Stimulated activated naive CD8-positive, alpha-beta T cell treated with anti-CD3 and anti-CD28 coated beads, Interleukin-15, amount 100 ng/mL, for 72 hours (primary cell): Measurements from ENCODE around the gene MAB21L2.
"Not testable (repeated sequence)": the region's sequence is repeated elsewhere in the genome, so short reads cannot be mapped to it uniquely, and the experiment has no call there.

ENCODE experiments used
- ATAC-seq: fragments of 150-1000 bp; cut with Tn5 transposase; 2 replicates; pipeline ENCODE4 v1.10.0; 2021; ENCODE audit warnings: mild to moderate bottlenecking, moderate library complexity
- DNase-seq, 2 donors: peaks; one replicate each; pipeline ENCODE4 v3.0.0; 2021 to 2022
- H3K27ac Mint-ChIP-seq, 2 donors: one replicate each; pipeline ENCODE4 v1.8.0; 2022; ENCODE audit warnings: mild to moderate bottlenecking in 2 of 2, mixed read lengths in 2 of 2, moderate library complexity in 2 of 2
- H3K27me3 Mint-ChIP-seq: one replicate; pipeline ENCODE4 v1.8.0; 2022; ENCODE audit warnings: mixed read lengths
- H3K4me1 Mint-ChIP-seq: one replicate; pipeline ENCODE4 v1.8.0; 2022; ENCODE audit warnings: mild to moderate bottlenecking, mixed read lengths
- H3K4me3 Mint-ChIP-seq, 2 donors: one replicate each; pipeline ENCODE4 v1.8.0; 2022; ENCODE audit warnings: mild to moderate bottlenecking in 2 of 2, mixed read lengths in 2 of 2, moderate library complexity in 1 of 2
- H3K9me3 Mint-ChIP-seq, 2 donors: one replicate each; pipeline ENCODE4 v1.8.0; 2022; ENCODE audit warnings: mixed read lengths in 2 of 2

MAB21L2 gene

DNA sequence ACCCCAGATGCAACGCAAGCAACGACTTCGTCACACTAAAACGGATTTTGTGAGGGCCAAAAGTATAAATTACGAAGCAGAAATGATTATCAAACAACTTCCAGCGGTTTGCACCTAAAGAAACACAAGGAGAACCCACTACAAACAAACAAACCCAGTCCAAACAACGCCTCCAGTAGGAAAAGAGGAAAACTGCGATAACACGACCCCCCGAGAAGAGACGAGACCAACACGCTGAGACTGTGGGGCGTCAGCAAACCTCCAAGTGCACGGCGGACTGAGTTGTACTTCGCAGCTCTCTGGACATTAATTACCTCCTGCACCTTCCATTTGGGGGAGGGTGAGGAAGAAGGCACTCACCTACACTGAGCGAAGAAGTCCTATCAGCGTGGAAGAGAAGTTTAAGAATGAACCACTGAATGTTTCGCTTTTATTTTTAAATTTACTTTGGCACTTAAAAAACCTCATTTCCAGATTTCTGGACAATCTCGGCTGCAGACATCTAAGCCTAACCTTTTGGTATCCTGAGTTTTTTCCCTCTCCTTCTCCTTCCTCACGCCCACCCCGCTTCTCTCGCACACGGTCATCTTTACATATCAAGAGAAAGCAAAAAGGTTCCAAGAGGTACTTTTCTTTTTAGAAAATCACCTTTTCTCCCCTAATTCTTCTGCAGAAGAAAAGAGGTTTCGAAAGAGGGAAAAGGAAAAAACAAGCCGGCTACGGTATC, at the start of gene MAB21L2:
Gene MAB21L2, plus strand, starts transcription at position 6 of the 727 bp plus-strand sequence. CDS start 879 bp downstream, outside the sequence.
- H3K4me1 Mint-ChIP-seq = no peaks in the 10 kb centered on the region
- H3K9me3 Mint-ChIP-seq = no peaks in the 10 kb centered on the region
- no peak for ATAC-seq
- H3K4me3 Mint-ChIP-seq = no peak within 1 kb of the TSS
- no peak for DNase-seq
- no peaks in the 10 kb centered on the region for H3K27me3 Mint-ChIP-seq
- no peak within 1 kb of the TSS for H3K27ac Mint-ChIP-seq

DNA sequence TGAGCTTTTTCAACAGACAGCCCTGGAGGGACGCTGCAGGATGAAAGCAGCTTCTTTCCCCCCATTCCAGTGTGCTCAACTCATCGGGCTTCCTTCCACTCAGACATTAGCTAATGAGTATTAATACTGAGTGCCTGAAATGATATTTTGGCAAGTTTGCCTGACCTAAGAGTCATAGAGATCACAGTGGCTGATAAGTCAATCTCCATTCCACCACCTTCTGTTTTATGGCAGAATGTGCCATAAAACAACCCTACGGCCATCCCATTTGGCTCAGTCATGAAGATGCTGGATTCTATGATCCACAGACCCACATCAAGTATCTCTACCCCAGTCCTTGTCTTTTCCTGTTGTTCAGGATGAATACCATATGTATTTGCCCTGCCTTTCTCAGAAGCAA, 48.3 kb upstream of the MAB21L2 start:
- DNase-seq (no peak), ATAC-seq (no peak)
- Mint-ChIP-seq H3K27ac (no peak overlapping the region), H3K4me1 (no peaks in the 10 kb centered on the region), H3K4me3 (no peak overlapping the region), H3K27me3 (no peaks in the 10 kb centered on the region), H3K9me3 (no peaks in the 10 kb centered on the region)

DNA sequence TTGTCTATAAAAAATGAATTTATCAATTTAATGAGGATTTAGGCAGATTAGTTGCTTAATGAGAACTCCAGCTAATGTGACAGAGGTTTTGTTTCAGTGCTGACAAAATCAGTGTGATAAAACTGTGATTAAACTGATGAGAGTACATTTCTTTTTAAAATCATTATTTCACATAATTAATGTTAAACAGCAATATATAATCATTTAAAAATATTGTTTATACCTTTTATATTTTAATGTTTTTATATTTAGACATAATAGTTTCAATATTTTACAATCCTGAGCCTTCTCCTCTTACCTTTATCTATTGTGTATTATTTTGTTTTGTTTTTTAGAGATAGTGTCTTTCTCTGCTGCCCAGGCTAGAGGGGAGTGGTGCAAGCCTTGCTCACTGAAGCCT, 47.1 kb upstream of the MAB21L2 start:
- Mint-ChIP-seq H3K4me1 (no peaks in the 10 kb centered on the region), H3K9me3 (no peaks in the 10 kb centered on the region)

DNA sequence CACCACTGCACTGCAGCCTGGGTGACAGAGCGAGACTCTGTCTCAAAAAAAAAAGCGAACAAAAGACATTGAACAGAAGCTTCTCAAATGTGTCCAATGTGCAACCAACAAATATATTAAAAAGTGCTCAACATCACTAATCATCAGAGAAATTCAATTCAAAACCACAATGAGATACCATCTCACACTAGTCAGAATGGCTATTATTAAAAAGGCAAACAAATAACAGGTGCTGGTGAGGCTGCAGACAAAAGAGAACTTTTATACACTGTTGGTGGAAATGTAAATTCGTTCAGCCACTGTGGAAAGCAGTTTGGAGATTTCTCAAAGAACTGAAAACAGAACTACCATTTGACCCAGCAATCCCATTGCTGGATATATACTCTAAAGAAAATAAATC, 44.0 kb upstream of the MAB21L2 start:
- not testable (repeated sequence) for H3K27ac Mint-ChIP-seq, H3K4me1 Mint-ChIP-seq, H3K4me3 Mint-ChIP-seq, H3K27me3 Mint-ChIP-seq, H3K9me3 Mint-ChIP-seq, ATAC-seq, DNase-seq

More for the DNA sequence above, 47.1 kb upstream of the MAB21L2 start:
- DNase-seq = no peak
- Mint-ChIP-seq H3K27ac (no peak overlapping the region), H3K4me3 (no peak overlapping the region), H3K27me3 (no peaks in the 10 kb centered on the region)
- ATAC-seq = no peak

DNA sequence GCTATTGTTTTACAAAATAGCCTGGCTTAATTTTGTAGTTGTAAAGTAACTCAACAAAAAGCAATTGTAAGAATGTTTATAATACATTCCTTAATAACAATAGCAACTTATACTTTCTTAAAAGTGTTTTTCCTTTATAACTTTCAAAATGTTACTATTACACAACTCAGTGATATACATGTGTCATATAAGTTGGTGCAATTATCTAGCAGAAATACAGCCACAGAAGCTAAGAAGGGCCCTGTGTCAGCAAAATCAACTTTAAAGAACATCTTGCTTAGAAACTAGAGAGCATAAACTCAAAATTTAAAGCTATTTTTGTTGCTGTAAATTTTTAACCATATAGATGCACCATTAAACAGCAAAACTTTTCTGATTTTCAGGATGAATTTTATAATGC, 41.4 kb upstream of the MAB21L2 start:
- H3K9me3 Mint-ChIP-seq = no peaks in the 10 kb centered on the region
- H3K27me3 Mint-ChIP-seq = no peaks in the 10 kb centered on the region
- ATAC-seq (no peak), DNase-seq (no peak)
- H3K27ac Mint-ChIP-seq = no peak overlapping the region
- H3K4me1 Mint-ChIP-seq = no peaks in the 10 kb centered on the region
- no peak overlapping the region for H3K4me3 Mint-ChIP-seq

DNA sequence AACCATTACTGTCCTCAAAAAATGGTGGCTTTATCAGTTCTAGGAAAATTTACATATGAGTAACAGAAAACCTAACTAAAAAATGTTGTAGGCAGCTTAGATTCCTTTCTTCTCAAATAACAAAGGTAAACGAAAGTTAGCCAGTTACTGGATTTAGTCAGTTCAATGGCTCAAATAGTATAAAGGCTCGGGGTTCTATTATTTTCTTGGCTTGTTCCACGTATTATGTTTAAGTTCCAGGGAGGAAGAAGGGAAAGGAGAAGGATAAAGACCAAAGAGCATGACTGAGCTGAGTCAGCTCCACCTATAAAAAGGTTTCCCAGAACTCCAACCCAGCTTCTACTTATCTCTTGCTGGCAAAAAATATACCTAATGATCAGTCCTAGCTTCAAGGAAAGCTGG, 41.0 kb upstream of the MAB21L2 start:
- Mint-ChIP-seq H3K9me3 (no peaks in the 10 kb centered on the region), H3K4me1 (no peaks in the 10 kb centered on the region), H3K4me3 (no peak overlapping the region), H3K27ac (no peak overlapping the region), H3K27me3 (no peaks in the 10 kb centered on the region)
- no peak for DNase-seq
- ATAC-seq = no peak

DNA sequence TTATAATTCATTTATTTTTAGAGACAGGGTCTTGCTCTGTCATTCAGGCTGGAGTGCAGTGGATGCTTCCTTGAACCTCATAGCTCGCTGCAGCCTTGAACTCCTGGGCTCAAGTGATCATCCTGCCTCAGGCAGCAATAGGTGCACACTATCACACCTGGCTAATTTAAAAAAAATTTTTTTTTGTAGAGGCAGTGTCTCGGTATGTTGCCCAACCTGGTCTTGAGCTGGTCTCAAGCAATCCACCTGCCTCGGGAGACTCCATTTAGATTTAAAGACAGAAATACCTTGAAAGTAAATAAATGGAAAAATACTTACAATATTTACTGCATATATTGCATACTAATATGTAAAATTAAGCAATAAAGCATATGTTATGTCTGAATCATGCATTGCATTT, 40.3 kb upstream of the MAB21L2 start:
- Mint-ChIP-seq H3K4me1 (no peaks in the 10 kb centered on the region), H3K27me3 (no peaks in the 10 kb centered on the region), H3K9me3 (no peaks in the 10 kb centered on the region), H3K27ac (no peak overlapping the region), H3K4me3 (no peak overlapping the region)
- no peak for DNase-seq
- ATAC-seq = no peak

DNA sequence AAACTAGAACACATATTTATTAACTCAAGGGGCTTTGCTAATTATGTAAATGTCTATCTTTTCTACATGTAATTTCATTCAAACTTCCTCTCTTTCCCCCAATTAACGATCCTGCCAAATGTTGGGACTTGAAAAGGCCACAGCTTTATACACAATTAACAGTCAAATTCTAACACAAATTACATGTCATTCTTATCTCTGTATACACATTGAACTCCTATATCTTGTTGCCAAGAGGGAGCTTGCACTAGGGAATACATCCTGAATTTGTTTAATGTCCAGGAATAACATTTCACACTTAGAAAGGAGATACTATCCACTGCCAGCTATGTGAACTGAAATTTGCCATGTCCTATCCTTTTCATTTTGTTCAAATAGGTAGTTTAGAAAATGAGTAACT, 38.9 kb upstream of the MAB21L2 start:
- H3K27ac Mint-ChIP-seq = no peak overlapping the region
- no peaks in the 10 kb centered on the region for H3K4me1 Mint-ChIP-seq
- H3K9me3 Mint-ChIP-seq = no peaks in the 10 kb centered on the region
- no peaks in the 10 kb centered on the region for H3K27me3 Mint-ChIP-seq
- no peak for ATAC-seq
- H3K4me3 Mint-ChIP-seq = no peak overlapping the region
- no peak for DNase-seq

DNA sequence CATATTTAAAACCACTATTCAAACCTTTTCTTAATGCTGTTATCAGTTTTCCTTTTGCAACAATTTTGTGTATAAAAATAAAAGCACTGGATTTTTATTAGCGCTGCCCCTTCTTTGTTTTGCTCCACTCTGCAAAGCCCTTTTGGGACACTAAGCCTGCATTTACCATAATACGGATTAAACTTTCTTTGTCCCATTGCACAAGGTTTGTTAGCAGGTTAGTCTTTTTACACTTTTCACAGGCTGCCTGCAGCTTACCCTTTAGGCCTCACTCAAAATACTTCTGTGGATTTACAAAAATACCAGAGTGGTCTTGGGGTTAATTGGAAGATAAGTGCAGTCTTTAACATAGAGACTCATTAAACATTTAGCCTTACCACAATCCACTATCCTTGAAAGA, 35.7 kb upstream of the MAB21L2 start:
- Mint-ChIP-seq H3K27me3 (no peaks in the 10 kb centered on the region), H3K4me1 (no peaks in the 10 kb centered on the region), H3K27ac (no peak overlapping the region), H3K9me3 (no peaks in the 10 kb centered on the region), H3K4me3 (no peak overlapping the region)
- DNase-seq = no peak
- no peak for ATAC-seq

DNA sequence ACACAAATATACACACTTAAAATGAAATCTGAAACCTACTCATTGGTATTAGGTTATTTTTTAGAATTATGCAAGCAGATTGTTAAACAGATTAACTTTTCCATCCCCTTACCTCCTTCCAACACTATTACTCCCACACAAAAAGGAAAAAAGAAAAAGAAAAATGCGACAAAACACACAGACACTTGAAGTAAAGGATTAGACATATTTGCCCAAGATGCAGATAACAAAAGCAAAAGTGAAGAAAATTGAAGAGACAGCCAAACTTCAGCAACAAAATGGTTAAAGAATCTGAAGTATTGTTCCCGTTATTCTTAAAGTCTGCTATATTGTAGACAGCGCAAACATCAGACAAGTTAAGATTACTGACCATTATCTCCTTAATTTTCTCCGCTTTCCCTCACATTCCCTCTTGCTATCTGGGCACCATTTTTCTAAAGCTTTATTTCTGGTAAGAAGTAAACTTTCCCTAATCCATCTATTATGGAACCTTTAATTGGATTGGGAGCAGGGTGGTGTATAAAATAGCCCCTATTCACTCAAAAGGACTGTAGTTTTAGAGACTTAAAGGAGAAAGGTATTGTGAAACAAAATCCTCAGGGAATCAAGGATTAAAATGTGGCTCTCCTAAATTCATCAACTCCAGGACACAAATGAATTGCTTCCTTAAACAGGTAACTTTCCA, 34.7 kb upstream of the MAB21L2 start:
- ATAC-seq = no peak
- H3K27ac Mint-ChIP-seq = no peak overlapping the region
- no peak for DNase-seq
- H3K4me3 Mint-ChIP-seq = no peak overlapping the region
- no peaks in the 10 kb centered on the region for H3K27me3 Mint-ChIP-seq
- H3K4me1 Mint-ChIP-seq = no peaks in the 10 kb centered on the region
- no peaks in the 10 kb centered on the region for H3K9me3 Mint-ChIP-seq

DNA sequence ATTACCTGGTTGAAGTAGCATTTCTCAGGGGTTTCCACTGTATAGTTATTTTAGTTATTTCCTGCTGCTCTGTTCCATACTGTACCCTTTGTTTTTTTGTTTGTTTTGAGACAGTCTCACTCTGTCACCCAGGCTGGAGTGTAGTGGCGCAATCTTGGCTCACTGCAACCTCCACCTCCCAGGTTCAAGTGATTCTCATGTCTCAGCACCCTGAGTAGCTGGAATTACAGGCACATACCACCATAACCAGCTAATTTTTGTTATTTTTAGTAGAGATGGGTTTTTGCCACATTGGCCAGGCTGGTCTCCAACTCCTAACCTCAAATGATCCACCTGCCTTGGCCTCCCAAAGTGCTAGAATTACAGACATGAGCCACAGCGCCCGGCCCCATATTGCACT, 24.1 kb upstream of the MAB21L2 start:
- H3K4me1 Mint-ChIP-seq, DNase-seq, H3K4me3 Mint-ChIP-seq, H3K27ac Mint-ChIP-seq, ATAC-seq, H3K27me3 Mint-ChIP-seq: not testable (repeated sequence)
- H3K9me3 Mint-ChIP-seq = peaks cover 5 to 11% of the 10 kb centered on the region in 2 donors

DNA sequence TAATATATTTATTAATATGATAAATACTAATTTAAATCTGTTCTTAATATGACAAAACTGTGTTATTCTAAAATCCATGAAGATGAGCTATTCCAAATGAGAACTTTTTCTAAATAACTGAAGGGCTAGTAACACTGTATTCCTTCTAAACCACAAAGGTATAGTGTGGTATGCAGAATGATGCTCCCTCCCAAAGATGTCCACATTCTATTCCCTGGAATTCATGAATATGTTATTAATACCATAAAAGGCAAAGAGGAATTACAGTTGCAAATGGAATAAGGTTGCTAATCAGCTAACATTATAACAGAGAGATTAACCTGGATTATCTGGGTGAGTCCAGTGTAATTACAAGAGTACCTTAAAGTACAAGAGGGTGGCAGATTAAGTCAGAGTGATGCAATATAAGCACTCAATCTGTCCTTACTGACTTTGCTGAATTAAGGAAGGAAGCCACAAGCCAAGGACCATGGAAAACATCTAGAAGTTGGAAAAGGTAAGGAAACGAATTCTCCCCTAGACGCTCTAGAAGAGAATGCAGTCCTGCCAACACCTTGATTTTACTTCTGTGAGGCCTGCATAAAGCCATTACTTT, 20.7 kb upstream of the MAB21L2 start:
- Mint-ChIP-seq H3K27me3 (no peaks in the 10 kb centered on the region), H3K4me1 (no peaks in the 10 kb centered on the region), H3K9me3 (peaks cover 0 to 10% of the 10 kb centered on the region in 2 donors), H3K27ac (no peak overlapping the region), H3K4me3 (no peak overlapping the region)
- ATAC-seq (no peak), DNase-seq (no peak)

DNA sequence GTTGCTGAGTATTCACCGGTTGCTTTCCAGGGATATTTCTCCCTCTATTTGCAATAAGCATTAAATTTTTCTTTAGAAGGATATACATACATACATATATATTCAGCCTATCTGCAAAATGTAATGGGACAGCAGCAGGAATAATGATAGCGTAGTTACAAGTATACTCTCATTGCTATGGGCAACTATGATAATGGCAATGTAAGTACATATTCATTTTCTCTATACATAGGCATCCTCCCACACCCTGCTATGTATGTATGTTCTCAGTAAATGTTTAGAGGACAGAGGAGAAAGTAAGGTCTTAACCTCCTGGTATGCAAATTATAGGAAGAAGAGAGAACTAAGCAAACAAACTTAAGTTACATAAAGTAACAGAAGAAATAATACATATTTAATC, 19.7 kb upstream of the MAB21L2 start:
- Mint-ChIP-seq H3K9me3 (peaks cover 0 to 10% of the 10 kb centered on the region in 2 donors), H3K4me1 (no peaks in the 10 kb centered on the region), H3K27ac (no peak overlapping the region), H3K4me3 (no peak overlapping the region), H3K27me3 (no peaks in the 10 kb centered on the region)
- DNase-seq (no peak), ATAC-seq (no peak)

DNA sequence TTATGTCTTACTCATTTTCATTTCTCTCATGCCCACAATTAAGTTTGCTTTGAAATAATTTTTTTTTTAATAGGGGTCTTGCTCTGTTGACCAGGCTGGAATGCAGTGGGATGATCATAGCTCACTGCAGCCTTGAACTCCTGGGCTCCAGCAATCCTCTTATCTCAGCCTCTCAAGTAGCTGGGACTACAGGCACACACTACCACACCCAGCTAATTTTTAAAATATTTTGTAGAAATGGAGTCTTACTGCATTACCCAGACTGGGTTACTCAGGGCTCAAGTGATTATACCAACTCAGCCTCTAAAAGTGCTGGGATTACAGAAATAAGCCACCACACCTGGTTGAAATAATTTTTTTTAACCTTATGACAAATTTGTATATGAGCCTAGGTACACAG, 19.2 kb upstream of the MAB21L2 start:
- peaks cover 0 to 10% of the 10 kb centered on the region in 2 donors for H3K9me3 Mint-ChIP-seq
- DNase-seq = no peak

DNA sequence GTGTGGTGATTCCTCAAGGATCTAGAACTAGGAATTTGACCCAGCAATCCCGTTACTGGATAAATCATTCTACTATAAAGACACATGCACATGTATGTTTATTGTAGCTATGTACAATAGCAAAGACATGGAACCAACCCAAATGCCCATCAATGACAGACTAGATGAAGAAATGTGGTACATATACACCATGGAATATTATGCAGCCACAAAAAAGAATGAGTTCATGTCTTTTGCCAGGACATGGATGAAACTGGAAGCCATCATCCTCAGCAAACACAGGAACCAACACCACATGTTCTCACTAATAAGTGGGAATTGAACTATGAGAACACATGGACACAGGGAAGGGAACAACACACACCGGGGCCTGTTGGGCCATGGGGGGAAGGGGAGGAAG, 17.0 kb upstream of the MAB21L2 start:
- not testable (repeated sequence) for H3K27me3 Mint-ChIP-seq, DNase-seq, H3K4me3 Mint-ChIP-seq, H3K27ac Mint-ChIP-seq, H3K9me3 Mint-ChIP-seq, ATAC-seq, H3K4me1 Mint-ChIP-seq

More for the DNA sequence above, 19.2 kb upstream of the MAB21L2 start:
- Mint-ChIP-seq H3K4me3 (no peak overlapping the region), H3K27me3 (no peaks in the 10 kb centered on the region), H3K4me1 (no peaks in the 10 kb centered on the region), H3K27ac (no peak overlapping the region)
- no peak for ATAC-seq

DNA sequence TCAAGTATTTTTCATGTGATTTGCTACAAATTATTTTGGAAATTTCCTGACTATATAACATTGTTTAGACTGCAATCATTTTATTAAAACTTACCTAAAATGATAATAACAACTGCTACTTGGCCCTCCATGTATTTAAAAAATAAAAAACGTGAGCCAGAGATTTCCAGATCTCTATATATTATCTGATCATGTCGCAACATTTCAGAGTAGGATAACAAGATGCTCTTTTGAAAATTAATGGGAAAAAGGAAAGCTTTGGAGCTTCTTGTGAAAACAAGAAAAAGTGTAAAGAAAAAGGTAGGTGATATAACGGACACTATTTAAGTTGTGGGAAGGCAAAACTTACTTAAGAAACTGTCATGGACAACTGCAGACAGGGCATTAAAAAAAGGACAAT, 14.9 kb upstream of the MAB21L2 start:
- Mint-ChIP-seq H3K4me3 (no peak overlapping the region), H3K27me3 (no peaks in the 10 kb centered on the region), H3K9me3 (peaks cover 0 to 10% of the 10 kb centered on the region in 2 donors), H3K4me1 (no peaks in the 10 kb centered on the region), H3K27ac (peak overlapping the region in 1 of 2 donors; percentile 27)
- no peak for DNase-seq
- ATAC-seq = no peak
